ENCODE data around the gene C6orf15.

Gene C6orf15

DNA sequence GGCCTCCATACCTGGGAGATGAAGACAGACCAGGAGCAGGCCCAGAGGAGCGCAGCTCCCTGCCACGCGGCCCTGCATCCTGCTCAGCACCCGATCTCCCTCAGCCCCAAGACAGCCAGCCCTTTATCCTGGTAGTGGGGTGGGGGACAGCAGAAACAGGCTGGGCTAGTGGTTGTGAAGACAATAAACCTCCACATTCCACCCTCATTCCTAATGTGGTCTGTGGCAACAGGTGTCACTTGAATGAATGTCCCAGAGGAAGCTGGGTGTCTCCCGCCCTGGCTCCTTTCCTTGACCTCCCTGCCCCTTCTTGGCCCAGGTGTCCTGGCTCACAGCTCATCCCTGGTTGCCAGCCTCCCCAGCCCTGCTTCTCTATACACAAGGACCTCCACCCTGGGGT, at the start of gene C6orf15:
Gene C6orf15, minus strand, starts transcription at position 98 of the 400 bp plus-strand sequence. Its CDS starts 20 bp downstream, at position 78.
- DNase-seq: no peak

DNA sequence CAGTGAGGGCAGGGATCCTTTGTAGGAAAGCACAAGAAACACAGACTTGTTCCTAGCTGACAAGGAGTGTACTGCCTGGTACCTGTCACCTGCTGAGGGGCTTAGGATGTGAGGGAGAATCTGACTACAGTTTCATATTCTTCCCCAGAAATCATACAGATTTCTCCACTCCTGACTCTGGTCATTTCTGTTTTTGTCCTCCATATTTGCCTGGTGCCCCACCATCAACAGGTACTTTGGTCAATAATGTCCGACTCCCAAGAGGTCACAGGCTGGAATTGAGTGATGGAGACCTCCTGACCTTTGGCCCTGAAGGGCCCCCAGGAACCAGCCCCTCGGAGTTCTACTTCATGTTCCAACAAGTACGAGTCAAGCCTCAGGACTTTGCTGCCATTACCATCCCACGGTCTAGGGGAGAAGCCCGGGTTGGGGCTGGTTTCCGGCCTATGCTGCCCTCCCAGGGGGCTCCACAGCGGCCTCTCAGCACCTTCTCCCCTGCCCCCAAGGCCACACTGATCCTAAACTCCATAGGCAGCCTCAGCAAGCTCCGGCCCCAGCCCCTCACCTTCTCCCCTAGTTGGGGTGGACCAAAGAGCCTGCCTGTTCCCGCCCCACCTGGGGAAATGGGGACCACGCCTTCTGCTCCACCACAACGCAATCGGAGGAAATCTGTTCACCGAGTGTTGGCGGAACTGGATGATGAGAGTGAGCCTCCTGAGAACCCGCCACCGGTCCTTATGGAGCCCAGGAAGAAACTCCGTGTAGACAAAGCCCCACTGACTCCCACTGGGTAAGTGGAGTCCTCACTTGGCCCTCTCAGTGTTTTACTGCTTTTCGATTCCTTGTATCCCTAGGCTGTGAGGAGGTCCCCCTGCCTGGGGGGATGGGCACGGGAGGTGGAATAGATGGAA, 49.1 kb upstream of the C6orf15 start:
- no peak for DNase-seq

DNA sequence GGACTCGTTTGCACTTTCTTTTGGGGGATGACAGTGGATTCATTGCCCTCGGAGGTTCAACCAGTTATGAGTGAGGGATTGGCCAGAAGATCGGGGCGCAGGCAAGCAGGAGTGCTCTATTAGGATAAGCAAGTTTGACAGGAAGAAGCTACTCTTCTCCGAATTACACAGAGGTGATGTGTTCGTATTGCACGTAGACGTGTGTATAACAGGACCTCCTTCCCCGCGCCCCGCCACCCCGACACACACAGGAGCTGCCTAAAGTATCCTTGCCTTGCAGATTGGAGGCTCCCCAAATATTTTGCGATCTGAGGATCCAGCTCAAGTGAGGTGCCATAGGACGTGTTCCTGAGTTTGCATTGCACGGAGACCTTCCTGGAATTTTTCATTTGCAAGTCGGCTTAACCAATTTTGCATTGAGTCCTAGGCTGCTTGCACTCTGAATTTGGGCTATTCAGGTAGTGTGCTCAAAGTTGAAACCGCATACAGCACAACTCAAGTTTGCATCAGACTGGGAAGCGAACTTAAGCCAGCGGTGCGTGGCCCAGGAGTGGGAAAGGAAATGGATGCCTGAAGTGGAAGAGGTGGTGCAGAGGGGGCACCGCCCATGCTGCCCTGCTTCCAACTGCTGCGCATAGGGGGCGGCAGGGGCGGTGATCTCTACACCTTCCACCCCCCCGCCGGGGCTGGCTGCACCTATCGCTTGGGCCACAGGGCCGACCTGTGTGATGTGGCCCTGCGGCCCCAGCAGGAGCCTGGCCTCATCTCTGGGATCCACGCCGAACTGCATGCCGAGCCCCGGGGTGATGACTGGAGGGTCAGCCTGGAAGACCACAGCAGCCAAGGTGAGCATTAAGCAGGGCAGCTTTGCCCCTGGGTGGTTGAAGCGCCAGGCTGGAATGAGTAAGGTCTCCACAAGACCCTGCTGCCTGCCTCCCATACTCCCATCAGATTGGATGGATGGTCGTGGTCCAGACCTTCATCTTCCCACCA, 46.8 kb upstream of the C6orf15 start:
- DNase-seq: no peak

DNA sequence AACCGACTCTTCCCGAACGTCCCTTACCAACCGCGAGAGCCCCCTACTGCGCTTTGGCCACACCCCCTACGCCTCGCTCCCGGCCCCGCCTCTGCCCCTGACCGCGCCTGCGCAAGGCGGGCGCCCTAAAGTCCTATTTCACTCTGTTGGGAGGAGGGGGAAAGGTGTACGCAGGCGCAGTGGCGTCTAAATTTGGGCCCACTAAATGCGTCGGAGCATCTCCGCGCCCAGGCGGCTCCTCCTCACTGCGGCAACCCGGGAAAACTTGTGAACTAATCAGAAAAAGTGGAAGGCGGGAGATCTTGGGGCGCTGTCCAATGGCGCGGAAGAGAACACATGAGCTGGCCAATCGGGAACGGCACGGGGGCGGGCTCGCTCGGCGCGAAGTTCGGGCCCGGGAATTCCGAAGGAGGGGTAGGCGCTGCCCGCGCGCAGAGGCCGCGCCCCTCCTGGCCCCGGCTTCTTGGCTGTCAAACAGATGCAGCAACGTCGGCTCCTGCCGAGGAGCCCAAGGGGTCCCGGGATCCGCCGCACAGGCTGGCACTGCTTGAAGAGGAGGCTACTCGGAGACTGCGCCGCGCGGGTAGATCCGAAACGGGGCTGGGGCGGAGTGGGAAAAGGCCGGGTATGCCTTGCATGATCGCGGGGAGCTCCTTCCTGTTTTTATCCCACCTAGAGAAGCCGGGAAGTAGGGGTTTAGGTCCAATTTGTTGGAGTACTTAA, 45.9 kb upstream of the C6orf15 start, which contains the start of gene TCF19:
Gene TCF19, plus strand, starts transcription at position 450 of the 723 bp plus-strand sequence. CDS start 881 bp downstream, outside the sequence.
- DNase-seq: peak; percentile 99

DNA sequence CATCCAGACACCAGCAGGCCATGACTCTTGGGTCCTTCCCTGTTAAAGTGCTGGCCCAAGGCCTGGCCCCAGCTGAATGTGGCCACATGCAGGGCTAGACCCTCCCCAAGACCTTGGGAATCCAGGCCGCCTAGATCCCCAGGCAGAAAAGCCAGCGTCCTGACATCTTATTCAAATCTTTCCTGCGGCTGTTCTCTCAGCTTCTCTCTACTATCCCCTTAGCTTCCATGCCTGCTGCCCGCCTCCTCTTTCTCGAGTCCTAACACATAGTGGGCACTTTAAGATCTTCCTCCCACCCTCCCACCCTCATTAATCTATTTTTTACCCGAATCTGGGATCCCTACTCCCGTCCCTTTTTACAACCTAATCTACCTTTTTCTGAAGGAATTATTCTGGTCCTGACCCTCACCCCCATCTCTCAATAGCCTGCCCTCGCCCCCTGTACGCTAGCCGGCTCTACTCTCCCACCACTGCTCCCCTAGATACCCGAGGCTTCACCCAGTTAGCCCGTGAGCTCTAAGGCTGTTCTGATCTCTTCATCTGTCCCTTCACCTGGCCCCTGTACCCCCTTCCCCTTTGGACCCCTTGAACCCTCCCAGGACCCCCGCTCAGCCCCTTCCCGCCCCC, 45.3 kb upstream of the C6orf15 start, which contains the start of gene CCHCR1:
Gene CCHCR1, minus strand, starts transcription at position 290 of the 627 bp plus-strand sequence. Its CDS starts 202 bp downstream, at position 88.
- DNase-seq: no peak

DNA sequence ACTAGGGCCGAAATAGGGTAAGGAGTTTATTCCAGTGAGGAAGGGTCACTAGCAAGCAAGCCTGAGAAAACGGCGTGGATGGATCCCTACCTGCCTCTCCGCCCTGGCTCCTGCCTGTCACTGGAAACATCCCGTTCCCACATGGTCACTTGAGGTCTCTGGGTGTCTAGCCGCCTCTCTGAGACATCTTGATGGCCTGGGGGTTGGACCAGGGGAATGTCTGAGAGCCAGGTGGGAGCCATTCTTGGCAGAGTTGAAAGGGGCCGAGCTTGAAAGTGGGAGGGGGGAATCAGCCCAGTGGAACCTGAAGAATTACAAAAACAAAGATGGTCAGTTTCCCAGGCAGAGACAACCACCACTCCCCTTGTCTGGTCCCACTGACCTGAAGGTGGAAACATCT, 44.3 kb upstream of the C6orf15 start:
- DNase-seq: no peak

DNA sequence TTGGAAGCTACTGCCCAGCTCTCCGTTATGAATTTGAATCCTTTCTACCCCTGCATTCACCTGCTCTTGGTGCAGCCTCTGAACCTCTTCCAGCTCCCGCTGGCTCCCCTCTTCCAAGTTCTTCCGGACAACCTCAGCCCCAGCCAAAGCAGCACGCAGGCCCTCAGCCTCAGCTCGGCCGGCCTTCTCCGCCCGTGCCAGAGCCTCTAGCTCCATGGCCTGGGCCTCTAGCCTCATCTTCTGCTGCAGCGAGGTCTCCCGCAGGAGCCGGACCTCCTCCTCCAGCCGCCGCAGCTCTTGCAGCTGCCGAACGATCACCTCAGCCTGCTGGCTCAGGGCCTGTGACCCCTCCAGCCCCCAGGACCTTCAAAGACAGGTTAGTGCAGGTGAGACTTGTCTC, 42.1 kb upstream of the C6orf15 start:
- no peak for DNase-seq

DNA sequence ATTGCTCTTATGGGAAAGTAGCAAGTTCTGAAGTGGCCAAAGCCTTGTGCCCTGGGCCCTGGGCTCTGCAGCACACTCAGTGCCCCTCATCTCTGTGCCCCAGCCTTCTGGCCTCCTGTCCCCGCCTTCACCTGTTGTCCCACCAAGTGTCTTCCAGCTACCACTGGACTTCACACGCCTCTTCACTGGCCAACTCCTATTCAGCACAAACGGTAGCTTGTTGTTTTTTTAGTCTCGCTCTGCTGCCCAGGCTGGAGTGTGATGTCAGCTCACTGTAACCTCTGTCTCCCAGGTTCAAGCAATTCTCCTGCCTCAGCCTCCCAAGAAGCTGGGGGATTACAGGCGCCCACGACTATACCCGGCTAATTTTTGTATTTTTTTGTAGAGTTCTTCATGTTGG, 40.4 kb upstream of the C6orf15 start:
- no peak for DNase-seq

DNA sequence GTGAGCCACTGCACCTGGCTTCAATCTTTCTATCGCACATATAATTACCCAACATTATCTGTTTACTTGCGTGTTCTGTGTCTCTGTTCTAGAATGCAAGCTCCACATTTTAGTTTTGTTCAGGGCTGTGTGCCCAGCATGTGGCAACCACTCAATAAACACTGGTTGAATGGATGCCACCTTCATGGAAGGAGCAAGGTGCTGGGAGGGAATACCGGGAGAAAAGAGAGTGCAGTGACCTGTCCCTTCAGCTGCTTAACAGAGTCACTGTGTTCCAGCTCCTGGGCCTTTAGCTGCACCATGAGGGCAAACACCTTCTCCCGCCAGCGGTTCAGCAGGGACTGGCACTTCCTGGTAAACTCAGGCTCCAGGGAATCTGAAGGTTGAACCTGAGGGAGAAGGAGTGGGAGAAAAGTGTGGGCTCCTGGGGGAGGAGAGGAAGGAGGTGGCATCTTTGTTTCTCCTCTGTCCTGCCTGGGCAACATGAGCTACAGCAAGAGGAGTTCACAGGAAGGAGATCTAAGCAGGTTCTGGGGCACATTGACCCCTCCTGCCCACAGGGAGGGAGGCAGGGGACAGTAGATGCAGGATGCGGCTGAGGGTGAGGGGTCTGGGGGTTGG, 37.6 kb upstream of the C6orf15 start:
- no peak for DNase-seq

DNA sequence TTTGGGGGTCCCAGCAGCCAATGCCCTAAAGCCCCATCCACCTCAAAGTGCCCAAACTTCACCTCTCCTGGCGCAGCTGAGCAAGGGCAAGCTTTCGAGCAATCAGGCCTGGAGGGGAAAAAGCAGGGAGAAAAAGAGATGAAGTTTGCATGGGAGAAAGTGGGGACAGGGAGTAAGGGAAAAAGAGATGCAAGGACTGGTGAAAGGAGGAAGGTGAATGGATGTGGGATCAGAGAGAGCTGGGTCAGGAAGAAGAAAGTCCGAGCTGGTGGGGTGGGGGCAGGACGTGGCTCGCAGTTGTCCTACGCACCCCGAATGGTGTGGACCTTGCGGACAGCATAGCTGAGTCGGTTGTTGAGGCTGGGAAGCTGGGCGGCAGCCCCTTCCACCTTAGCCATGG, 33.0 kb upstream of the C6orf15 start:
- DNase-seq: no peak

DNA sequence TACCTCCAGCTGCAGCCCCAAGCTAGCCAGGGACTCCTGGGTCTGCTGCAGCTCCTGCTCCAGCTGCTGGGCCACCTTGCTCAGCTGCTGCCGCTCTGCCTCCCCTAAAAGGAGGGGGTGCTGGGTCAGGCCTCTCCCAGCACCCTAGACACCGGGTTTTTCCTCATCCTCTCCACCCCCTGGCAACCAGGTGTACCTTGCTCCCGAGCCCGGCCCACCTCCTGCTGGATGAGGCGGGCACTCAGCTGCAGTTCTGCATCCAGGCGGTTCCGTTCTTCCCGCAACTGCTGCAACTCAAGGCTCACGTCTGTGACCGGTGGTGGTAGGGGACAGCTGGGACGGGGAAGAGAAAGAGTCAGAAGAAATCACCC, 32.6 kb upstream of the C6orf15 start:
- DNase-seq: no peak

DNA sequence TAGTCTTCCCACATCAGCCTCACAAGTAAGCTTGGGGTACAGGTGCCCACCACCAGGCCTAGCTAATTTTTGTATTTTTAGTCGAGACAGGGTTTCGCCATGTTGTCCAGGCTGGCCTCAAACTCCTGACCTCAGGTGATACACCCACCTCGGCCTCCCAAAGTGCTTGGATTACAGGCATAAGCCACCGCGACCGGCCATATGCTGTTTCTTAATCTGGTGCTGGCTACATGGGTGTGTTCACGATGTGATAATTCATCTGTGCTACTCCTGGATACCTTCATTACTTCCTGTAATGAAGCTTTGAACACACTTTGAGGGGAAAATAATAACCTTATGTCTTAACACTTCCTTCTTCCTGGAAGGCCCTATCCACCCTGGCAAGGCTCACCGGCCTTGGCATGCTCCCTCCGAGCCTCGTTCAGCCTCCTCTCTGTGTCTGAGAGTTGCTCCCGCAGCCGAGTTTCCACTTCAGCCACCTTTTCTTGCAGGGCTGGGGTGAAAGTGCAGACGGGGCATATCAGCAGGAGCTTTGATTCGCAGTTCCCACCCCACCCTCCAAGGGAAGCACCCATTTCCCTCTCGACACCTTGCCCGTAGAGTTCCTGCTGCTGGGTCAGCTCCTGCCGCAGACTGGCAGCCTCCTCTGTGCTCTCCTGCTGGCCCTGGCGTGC, 32.1 kb upstream of the C6orf15 start:
- no peak for DNase-seq

DNA sequence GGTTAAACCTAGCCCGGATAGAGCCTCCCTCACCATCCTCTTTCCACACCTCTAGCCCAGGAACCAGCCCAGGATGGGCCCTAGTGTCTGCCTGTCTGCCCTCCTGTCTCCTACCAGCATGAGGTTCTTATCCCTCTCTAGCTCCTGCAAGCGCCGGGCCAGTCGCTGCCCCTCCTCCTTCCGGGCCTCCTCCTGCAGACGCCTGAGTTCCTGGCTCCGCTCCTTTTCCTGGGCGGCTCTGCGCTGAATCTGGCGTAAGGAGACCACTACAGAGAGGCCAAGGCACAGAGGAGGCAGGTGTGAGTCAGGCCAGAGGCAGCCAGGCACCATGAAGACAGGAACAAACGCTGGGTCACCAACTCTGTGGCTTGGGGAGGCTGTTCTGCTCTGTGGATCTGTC, 30.8 kb upstream of the C6orf15 start:
- DNase-seq: no peak

DNA sequence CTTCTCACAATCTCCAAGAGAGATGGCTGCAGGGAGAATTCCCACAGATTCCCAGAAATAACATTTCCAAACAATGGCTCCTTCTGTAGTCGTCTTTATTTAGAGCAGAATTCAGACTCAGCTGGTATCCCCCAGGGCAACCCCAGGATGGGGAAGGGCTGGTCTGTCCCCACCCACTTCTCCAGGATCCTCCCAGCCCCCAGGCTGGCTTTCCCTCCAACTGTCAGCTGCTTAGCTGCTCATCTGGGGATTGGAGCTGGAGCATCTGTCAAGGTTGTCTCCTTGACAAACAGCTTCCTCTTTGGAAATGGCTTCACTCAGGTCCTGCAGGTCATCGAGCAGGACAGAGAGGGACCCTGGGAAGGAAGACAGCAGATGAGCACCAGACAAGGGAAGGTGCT, 30.0 kb upstream of the C6orf15 start:
- DNase-seq: no peak

DNA sequence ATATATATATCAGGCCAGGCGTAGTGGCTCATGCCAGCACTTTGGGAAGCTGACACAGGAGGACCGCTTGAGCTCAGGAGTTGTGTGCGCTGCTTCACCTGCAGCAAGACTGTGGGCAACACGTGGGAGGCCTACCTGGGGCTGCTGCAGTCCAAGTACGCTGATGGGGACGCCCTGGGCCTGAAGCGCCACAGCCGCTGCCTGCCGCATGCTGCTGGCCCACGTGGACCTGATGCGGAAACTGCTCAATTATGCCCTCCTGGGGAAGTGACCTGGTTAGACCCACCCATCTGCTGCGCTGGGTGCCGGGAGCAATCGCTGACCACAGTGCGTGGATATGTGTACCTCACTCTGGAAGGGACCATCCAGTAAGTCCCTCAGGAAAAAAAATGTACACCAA, 28.3 kb upstream of the C6orf15 start:
- no peak for DNase-seq

DNA sequence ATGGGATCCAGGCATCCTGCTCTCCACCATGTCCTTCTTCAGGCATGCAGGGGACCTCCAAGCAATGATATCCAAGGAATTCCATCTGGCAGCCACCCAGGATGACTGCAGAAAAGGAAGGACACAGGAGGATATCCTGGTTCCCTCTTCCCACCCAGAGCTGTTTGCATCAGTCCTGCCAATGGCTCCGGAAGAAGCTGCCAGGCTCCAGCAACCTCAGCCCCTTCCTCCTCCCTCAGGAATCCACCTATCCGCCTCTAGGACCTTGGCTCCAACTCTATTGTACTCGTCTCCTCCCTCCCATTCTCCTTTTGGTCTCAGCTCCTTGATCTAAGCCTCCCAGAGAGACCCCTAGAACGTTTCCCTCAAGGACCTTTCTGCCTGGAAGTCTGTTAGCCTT, 27.2 kb upstream of the C6orf15 start:
- no peak for DNase-seq

DNA sequence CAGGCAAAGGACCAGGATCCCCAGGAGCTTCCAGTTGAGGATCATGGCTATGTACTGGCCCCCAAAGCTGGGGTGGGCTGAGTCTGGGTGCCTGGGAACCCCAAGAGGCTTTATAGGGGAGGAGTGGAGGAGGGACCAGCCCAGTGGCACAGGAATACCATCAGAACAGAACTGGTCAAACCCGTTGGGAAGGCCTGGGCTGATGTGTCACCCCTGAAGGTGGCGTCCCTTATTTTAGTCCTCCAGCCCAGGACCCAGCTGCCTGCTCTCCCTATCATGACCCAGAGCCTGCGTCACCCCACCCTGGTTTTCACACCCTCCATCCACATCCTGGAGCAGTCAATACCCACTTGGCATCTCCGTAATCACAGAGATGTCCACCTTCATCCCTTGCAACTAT, 26.6 kb upstream of the C6orf15 start, which contains the start of gene PSORS1C2:
Gene PSORS1C2, minus strand, starts transcription at position 85 of the 400 bp plus-strand sequence. Its CDS starts 40 bp downstream, at position 45.
- no peak for DNase-seq

DNA sequence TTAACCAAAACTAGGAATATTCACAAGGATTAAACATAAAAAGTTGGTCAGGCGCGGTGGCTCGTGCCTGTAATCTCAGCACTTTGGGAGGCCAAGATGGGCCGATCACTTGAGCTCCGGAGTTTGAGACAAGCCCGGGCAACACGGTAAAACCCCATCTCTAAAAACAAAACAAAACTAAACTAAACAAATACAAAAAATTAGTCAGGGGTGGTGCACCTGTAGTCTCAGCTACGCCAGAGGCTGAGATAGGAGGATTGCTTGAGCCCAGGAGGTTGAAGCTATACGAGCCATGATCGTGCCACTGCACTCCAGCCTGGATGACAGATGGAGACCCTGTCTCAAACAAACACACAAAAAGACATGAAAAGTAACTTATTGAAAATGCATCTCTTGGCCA, 23.3 kb upstream of the C6orf15 start:
- DNase-seq: no peak

DNA sequence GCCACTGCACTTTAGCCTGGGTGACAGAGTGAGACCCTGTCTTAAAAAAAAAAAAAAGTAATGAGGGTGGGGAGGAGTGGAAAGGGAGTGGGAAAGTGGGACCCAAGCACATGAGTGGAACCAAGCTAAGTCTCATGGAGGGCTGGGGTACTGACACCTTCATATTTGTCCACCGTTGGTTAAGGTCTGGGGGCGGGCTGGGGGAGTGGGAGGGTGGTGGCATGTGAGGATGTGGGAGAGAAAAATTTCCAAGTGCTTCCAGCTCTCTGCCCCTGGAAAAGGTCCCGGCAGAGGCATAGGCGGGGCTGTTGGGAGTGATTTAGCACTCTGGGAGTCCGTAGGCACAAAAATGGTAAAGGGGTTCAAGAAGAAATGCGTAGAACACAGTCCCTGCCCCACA, 20.4 kb upstream of the C6orf15 start:
- no peak for DNase-seq

DNA sequence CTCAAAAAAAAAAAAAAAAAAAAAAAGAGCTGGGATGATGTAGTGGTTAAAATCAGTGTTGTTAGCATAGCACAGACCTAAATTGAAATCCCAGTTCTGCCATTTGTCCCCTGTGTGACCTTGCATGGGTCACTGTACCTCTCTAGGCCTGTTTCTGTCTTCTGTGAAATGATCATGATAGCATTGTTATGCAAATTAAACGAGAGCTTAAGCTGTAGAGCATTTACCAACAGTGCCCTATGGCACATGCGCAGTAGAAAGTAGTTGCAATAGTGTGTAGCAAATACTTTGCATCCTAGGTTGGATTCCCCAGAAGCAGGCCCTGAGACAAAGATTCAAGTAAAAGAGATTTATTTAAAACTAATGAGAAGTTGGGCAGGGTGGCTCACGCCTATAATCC, 19.2 kb upstream of the C6orf15 start:
- DNase-seq: no peak

DNA sequence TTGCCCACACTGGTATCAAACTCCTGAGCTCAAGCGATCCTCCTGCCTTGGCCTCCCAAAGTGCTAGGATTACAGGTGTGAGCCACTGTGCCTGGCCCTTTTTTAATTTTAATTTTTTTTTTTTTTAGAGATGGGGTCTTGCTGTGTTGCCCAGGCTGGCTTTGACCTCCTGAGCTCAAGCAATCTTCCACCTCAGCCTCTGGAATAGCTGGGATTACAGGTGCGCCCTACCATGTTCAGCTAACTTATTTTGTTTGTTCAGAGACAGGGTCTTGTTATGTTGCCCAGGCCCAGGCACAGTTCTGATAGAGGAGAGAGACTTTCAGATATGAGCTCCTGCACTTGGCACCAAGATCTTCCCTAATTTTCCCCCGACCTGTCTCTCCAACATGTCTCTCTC, 18.4 kb upstream of the C6orf15 start:
- DNase-seq: no peak
